HUES48 (cell line): ENCODE results near the gene MGLL.

Experiments
- H3K27ac ChIP-seq: one replicate; pipeline ENCODE4 v1.7.0; 2013; ENCODE audit warnings: low read depth, low read length, inconsistent platforms
- H3K27me3 ChIP-seq: 2 replicates; pipeline ENCODE4 v1.6.1; 2013; ENCODE audit warnings: mild to moderate bottlenecking, low read length; ENCODE audit not compliant: control insufficient read depth, insufficient read depth
- H3K36me3 ChIP-seq: 2 replicates; pipeline ENCODE4 v1.6.1; 2013; ENCODE audit warnings: low read length; ENCODE audit not compliant: control insufficient read depth, insufficient read depth
- H3K4me1 ChIP-seq: 2 replicates; pipeline ENCODE4 v1.6.1; 2013; ENCODE audit warnings: mild to moderate bottlenecking, low read length; ENCODE audit not compliant: control insufficient read depth, insufficient read depth
- H3K4me3 ChIP-seq: 2 replicates; pipeline ENCODE4 v1.5.1; 2013; ENCODE audit warnings: mild to moderate bottlenecking, low read depth, low read length
- H3K9ac ChIP-seq: 2 replicates; pipeline ENCODE4 v1.6.1; 2013; ENCODE audit warnings: mild to moderate bottlenecking, low read depth, low read length, moderate library complexity
- H3K9me3 ChIP-seq: 2 replicates; pipeline ENCODE4 v1.6.1; 2013; ENCODE audit warnings: low read length; ENCODE audit not compliant: control insufficient read depth, insufficient read depth

The MGLL gene

DNA sequence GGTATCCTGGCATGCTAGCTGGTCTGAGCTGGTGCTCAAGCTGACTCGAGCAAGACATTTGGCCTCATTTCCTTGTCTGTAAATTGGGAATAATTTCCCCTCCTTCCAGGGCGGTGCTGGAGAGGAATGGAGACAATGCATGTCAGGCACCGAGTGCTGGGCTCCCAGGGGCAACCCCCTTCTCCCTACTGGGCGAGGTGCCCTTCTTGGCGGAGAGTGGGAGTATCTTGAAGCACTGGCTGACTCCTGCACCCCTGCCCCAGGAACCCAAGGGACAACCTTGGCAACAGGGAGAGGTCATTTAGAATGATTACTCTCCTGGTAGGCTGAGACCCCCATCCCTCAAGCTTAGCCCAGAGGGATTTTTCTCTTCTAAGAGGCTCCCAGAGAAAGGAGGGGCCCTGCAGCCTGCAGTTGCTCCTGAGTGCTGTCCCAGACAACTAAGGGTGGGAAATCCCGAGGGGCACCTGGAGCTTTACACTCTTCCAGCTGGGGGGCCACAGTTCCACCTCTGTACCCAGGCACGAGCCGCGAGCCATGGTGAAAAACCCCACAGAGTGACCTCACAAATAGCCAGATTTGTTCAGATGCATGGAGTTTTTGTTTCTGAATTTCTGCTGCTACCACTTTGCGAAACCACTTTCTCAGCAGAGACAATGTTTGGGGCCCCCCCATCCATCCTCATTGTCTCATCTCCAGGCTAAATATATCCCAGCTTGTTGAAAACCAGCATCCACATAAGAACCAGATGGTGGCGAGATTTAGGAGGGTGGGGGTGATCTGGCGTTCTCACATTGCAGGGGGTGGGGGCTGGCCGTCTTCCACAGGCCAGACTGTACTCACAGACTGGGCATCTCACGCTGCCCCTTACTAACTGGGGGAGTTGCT lies 104.7 kb downstream of the MGLL start:
- Histone ChIP-seq H3K27ac (no peak overlapping the region), H3K27me3 (no peaks in the 10 kb centered on the region), H3K36me3 (no peaks in the 10 kb centered on the region), H3K9ac (no peak overlapping the region), H3K4me3 (no peak overlapping the region), H3K9me3 (no peaks in the 10 kb centered on the region), H3K4me1 (no peaks in the 10 kb centered on the region; the same call in 1 of the 2 replicates)

DNA sequence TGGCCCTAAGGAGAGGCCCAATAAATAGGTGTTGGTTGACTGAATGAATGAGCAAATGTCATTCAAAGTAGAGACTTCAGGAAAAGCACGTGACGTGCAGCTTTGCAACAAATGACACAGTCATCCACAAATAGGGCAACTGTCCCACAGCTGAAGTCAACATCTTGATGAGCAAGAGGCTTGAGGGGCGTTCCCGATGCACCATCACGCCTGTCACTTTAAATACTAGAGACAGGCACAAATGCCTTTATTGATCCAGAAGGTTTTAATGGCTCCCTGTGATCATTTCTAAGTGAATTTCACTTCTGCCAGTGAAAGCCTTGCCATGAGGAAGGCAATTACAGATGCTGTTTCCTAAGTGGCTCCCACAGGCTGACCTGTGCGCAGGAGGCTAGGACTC lies 105.9 kb downstream of the MGLL start:
- no peak overlapping the region for H3K9ac ChIP-seq

GRCh38 chr3:127715532-127715931 lies 106.8 kb downstream of the MGLL start:
- H3K36me3 ChIP-seq: no peaks in the 10 kb centered on the region

More for the DNA sequence above, 105.9 kb downstream of the MGLL start:
- Histone ChIP-seq H3K9me3 (no peaks in the 10 kb centered on the region), H3K36me3 (no peaks in the 10 kb centered on the region), H3K27me3 (no peaks in the 10 kb centered on the region), H3K4me1 (peaks cover under 1% of the 10 kb centered on the region; the same call in 1 of the 2 replicates), H3K4me3 (no peak overlapping the region), H3K27ac (no peak overlapping the region)

GRCh38 chr3:127714866-127715265 lies 107.4 kb downstream of the MGLL start:
- Histone ChIP-seq H3K9ac (no peak overlapping the region), H3K9me3 (no peaks in the 10 kb centered on the region), H3K27me3 (no peaks in the 10 kb centered on the region), H3K36me3 (no peaks in the 10 kb centered on the region), H3K27ac (no peak overlapping the region), H3K4me1 (peaks cover 7% of the 10 kb centered on the region; the same call in 1 of the 2 replicates), H3K4me3 (no peak overlapping the region)

More at GRCh38 chr3:127715532-127715931, 106.8 kb downstream of the MGLL start:
- peaks cover 7% of the 10 kb centered on the region; the same call in 1 of the 2 replicates for H3K4me1 ChIP-seq
- no peak overlapping the region for H3K27ac ChIP-seq
- no peaks in the 10 kb centered on the region for H3K27me3 ChIP-seq
- no peak overlapping the region for H3K9ac ChIP-seq
- H3K4me3 ChIP-seq: no peak overlapping the region
- no peaks in the 10 kb centered on the region for H3K9me3 ChIP-seq

GRCh38 chr3:127714125-127714571 lies 108.2 kb downstream of the MGLL start:
- H3K9ac ChIP-seq: no peak overlapping the region
- H3K4me3 ChIP-seq: no peak overlapping the region
- H3K27me3 ChIP-seq: no peaks in the 10 kb centered on the region
- no peak overlapping the region for H3K27ac ChIP-seq
- no peaks in the 10 kb centered on the region for H3K9me3 ChIP-seq
- H3K36me3 ChIP-seq: no peaks in the 10 kb centered on the region
- H3K4me1 ChIP-seq: peaks cover 7% of the 10 kb centered on the region; the same call in 1 of the 2 replicates

DNA sequence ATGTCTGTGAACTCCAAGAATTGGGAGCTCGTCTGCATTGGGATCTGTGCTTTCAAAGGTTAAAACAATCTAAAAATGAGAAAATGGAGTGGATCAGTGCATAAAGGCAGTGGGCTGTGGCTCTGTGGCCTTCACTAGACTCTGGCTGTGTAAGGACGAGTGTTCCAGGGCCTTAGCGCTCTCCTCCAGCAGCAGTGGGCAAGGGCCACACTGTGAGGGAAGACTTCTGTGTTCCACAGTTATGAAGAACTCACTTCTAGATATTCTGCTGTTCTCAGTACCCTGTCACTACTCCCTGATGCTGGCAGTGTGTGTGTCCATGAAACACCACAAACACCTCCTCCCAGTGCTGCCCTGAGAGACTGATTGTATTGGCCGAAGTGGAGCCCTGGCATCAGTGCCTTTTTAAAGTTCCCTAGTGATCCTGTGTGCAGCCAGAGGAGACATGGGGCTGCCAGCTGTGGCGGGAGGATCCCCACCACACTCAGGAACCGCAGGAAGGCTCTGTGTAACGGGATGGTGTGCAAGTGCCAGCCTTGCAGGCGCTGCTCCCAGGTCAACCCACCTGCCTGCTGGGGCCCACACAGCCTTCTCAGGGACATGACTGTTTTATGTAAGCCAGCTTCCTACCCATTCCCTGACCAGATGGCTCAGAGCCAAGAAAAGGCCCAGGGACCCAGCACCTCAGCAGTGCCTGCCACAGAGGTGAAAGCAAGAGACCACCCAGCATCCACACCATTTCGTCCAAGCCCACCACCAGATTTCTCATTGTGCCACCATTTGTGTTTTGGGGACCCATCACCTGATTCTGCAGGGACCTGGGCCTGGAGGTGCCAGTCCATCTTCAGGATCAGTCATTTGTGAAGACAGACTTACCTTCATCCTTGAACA lies 109.2 kb downstream of the MGLL start:
- no peak overlapping the region for H3K27ac ChIP-seq
- no peaks in the 10 kb centered on the region for H3K36me3 ChIP-seq
- H3K9me3 ChIP-seq: no peaks in the 10 kb centered on the region
- H3K4me3 ChIP-seq: no peak overlapping the region
- no peaks in the 10 kb centered on the region for H3K27me3 ChIP-seq
- no peak overlapping the region for H3K9ac ChIP-seq
- peaks cover 10% of the 10 kb centered on the region for H3K4me1 ChIP-seq

DNA sequence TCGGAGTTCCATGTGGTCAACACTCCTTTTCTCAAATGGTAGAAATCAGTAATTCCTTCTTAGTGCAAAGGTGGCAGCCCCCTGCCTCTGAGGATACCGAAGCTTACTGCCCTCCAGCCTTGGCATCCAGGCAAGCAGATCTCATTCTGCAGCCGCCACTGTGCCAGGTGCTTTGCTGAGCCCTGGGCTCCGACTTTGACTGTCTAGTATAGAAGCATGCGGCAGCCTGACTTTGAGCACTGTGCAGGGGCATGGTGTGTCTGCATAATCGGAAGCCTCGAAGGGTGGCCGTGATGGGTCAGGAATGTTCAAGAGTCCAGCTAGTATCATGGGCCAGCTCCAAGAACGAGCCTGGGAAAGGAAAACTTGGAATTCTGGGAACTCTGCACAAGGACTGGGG lies 109.9 kb downstream of the MGLL start:
- H3K27me3 ChIP-seq: no peaks in the 10 kb centered on the region

GRCh38 chr3:127711896-127712295 lies 110.4 kb downstream of the MGLL start:
- no peaks in the 10 kb centered on the region for H3K36me3 ChIP-seq

More for the DNA sequence above, 109.9 kb downstream of the MGLL start:
- no peak overlapping the region for H3K4me3 ChIP-seq
- H3K4me1 ChIP-seq: peaks cover 16% of the 10 kb centered on the region
- H3K9me3 ChIP-seq: no peaks in the 10 kb centered on the region
- no peaks in the 10 kb centered on the region for H3K36me3 ChIP-seq
- H3K27ac ChIP-seq: no peak overlapping the region
- H3K9ac ChIP-seq: no peak overlapping the region

DNA sequence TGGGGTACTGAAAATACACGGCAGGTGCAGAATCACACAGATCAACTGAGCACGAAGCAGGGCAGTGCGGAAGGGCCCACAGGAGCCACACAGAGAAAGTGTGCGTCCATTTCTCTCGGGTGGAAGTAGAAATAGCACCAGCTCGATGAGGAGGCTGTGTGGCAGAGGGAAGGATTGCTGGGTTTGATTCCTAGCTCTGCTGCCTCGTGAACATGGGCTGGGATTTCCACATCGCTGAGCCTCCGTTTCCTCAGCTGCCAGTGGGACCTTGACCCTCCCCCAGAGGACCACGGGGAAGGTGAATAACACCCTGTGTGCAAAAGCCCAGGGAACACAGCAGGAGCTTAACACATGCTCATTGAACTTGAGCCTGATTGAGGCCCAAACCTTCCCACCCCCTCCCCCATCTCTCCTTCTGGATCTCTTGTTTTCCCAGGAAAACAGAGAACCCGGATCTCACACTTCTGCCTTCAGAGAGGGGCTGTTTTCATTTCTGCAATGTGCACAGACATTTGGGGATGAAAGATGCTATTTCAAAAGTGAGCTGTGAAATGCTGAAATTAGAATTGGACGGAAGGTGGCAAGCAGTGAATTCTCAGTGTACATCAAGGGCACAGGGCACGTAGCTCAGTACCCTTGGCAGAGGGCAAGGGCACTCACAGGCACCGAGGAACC lies 111.2 kb downstream of the MGLL start:
- Histone ChIP-seq H3K9me3 (no peaks in the 10 kb centered on the region), H3K36me3 (no peaks in the 10 kb centered on the region), H3K27me3 (no peaks in the 10 kb centered on the region), H3K4me3 (no peak overlapping the region), H3K4me1 (peaks cover 16% of the 10 kb centered on the region), H3K27ac (no peak overlapping the region), H3K9ac (no peak overlapping the region)

More at GRCh38 chr3:127711896-127712295, 110.4 kb downstream of the MGLL start:
- Histone ChIP-seq H3K27me3 (no peaks in the 10 kb centered on the region), H3K4me1 (peaks cover 16% of the 10 kb centered on the region), H3K9me3 (no peaks in the 10 kb centered on the region), H3K27ac (no peak overlapping the region), H3K9ac (no peak overlapping the region), H3K4me3 (no peak overlapping the region)

- Histone ChIP-seq H3K4me3 (no peak overlapping the region), H3K9ac (no peak overlapping the region), H3K27me3 (no peaks in the 10 kb centered on the region), H3K36me3 (no peaks in the 10 kb centered on the region), H3K4me1 (peaks cover 16% of the 10 kb centered on the region), H3K9me3 (no peaks in the 10 kb centered on the region), H3K27ac (no peak overlapping the region)
Observed at GRCh38 chr3:127710155-127710941, 112.0 kb downstream of the MGLL start.
